HEK293 (cell line): ENCODE measurements around the gene KCNK7.

Source experiments
- CTCF ChIA-PET: fragments of 350-600 bp; formaldehyde crosslinking; extraction: SDS; loops from one replicate; lab custom pipeline; 2021; ENCODE audit warnings: antibody characterized with exemption; lab: Yijun Ruan, JAX
- POLR2A ChIA-PET: fragments of 300-600 bp; formaldehyde crosslinking; extraction: SDS; loops from one replicate; lab custom pipeline; 2020; ENCODE audit warnings: antibody characterized with exemption, inconsistent platforms; lab: Yijun Ruan, JAX
- H3K27ac ChIP-seq: fragments of 200-500 bp; sonication (Bioruptor generic); 2 replicates; pipeline ENCODE4 v1.5.1; 2014; ENCODE audit warnings: low read depth, low read length, control low read depth, inconsistent platforms; ENCODE audit errors: extremely low read depth
- H3K36me3 ChIP-seq, 2 experiments: fragments of 200-500 bp in 1 of 2; sonication (Bioruptor generic) in 1 of 2; 1 replicate in 1 of 2; 2 replicates in 1 of 2; pipeline ENCODE4 v1.5.1; 2014 to 2017; ENCODE audit warnings: inconsistent platforms in 2 of 2, low read length in 2 of 2; ENCODE audit not compliant: control insufficient read depth in 2 of 2, insufficient read depth in 1 of 2
- H3K4me1 ChIP-seq: fragments of 200-500 bp; sonication (Bioruptor generic); 2 replicates; pipeline ENCODE4 v1.5.1; 2014; ENCODE audit warnings: mild to moderate bottlenecking, low read length, inconsistent platforms; ENCODE audit not compliant: control insufficient read depth, insufficient read depth
- H3K4me3 ChIP-seq: 2 replicates; pipeline ENCODE4 v1.5.1; 2011; ENCODE audit warnings: low read depth, mild to moderate bottlenecking, control low read depth, low read length, moderate library complexity
- H3K9me3 ChIP-seq: fragments of 200-500 bp; sonication (Bioruptor generic); 2 replicates; pipeline ENCODE4 v1.5.1; 2014; ENCODE audit warnings: low read depth, low read length, inconsistent platforms; ENCODE audit not compliant: control insufficient read depth, insufficient read depth
- EGR2 ChIP-seq: fragments of 450-650 bp; formaldehyde crosslinking; IDR thresholded peaks from 2 replicates; pipeline ENCODE4 v1.5.1; 2016; ENCODE audit warnings: low read depth, missing biosample characterization, missing genetic modification characterization
- GLIS1 ChIP-seq: fragments of 450-650 bp; formaldehyde crosslinking; IDR thresholded peaks from 2 replicates; pipeline ENCODE4 v1.5.1; 2016; ENCODE audit warnings: missing biosample characterization, missing genetic modification characterization
- GLIS2 ChIP-seq: fragments of 450-650 bp; formaldehyde crosslinking; IDR thresholded peaks from 2 replicates; pipeline ENCODE4 v1.5.1; 2016; ENCODE audit warnings: missing biosample characterization, missing genetic modification characterization
- ZBTB11 ChIP-seq: fragments of 450-650 bp; formaldehyde crosslinking; conservative IDR thresholded peaks from 2 replicates; pipeline ENCODE4 v1.5.1; 2016; ENCODE audit warnings: low read depth, missing biosample characterization, missing genetic modification characterization
- ZNF140 ChIP-seq: fragments of 450-650 bp; formaldehyde crosslinking; IDR thresholded peaks from 2 replicates; pipeline ENCODE4 v1.5.1; 2016; ENCODE audit warnings: missing biosample characterization, missing genetic modification characterization
- ZNF148 ChIP-seq: fragments of 450-650 bp; formaldehyde crosslinking; IDR thresholded peaks from 2 replicates; pipeline ENCODE4 v1.5.0; 2017; ENCODE audit warnings: missing biosample characterization, missing genetic modification characterization, borderline replicate concordance
- ZNF184 ChIP-seq: fragments of 450-650 bp; IDR thresholded peaks from 2 replicates; pipeline ENCODE4 v1.5.1; 2018; ENCODE audit warnings: missing biosample characterization, mild to moderate bottlenecking, missing genetic modification characterization
- ZNF248 ChIP-seq: fragments of 450-650 bp; formaldehyde crosslinking; IDR thresholded peaks from 2 replicates; pipeline ENCODE4 v1.5.1; 2017; ENCODE audit warnings: missing biosample characterization, missing genetic modification characterization
- ZNF324 ChIP-seq: fragments of 450-650 bp; formaldehyde crosslinking; IDR thresholded peaks from 2 replicates; pipeline ENCODE4 v1.5.1; 2016; ENCODE audit warnings: missing biosample characterization, missing genetic modification characterization
- ZNF354C ChIP-seq: fragments of 450-650 bp; formaldehyde crosslinking; IDR thresholded peaks from 2 replicates; pipeline ENCODE4 v1.5.1; 2016; ENCODE audit warnings: missing biosample characterization, missing genetic modification characterization, low read depth, borderline replicate concordance
- ZNF391 ChIP-seq: fragments of 450-650 bp; formaldehyde crosslinking; IDR thresholded peaks from 2 replicates; pipeline ENCODE4 v1.5.1; 2016; ENCODE audit warnings: low read depth, missing biosample characterization, missing genetic modification characterization, borderline replicate concordance
- ZNF394 ChIP-seq: fragments of 450-650 bp; formaldehyde crosslinking; IDR thresholded peaks from 2 replicates; pipeline ENCODE4 v1.5.1; 2016; ENCODE audit warnings: missing biosample characterization, missing genetic modification characterization, mild to moderate bottlenecking, moderate library complexity, borderline replicate concordance
- ZNF48 ChIP-seq: fragments of 450-650 bp; formaldehyde crosslinking; IDR thresholded peaks from 2 replicates; pipeline ENCODE4 v1.5.1; 2016; ENCODE audit warnings: missing biosample characterization, missing genetic modification characterization
- ZNF558 ChIP-seq: fragments of 450-650 bp; formaldehyde crosslinking; IDR thresholded peaks from 2 replicates; pipeline ENCODE4 v1.5.1; 2016; ENCODE audit warnings: missing biosample characterization, missing genetic modification characterization
- ZNF692 ChIP-seq: fragments of 450-650 bp; formaldehyde crosslinking; IDR thresholded peaks from 2 replicates; pipeline ENCODE4 v1.5.1; 2016; ENCODE audit warnings: missing biosample characterization, missing genetic modification characterization
- ZNF777 ChIP-seq: fragments of 450-650 bp; formaldehyde crosslinking; IDR thresholded peaks from 2 replicates; pipeline ENCODE4 v1.5.1; 2017; ENCODE audit warnings: missing biosample characterization, missing genetic modification characterization, borderline replicate concordance
- ZSCAN4 ChIP-seq: fragments of 450-650 bp; formaldehyde crosslinking; IDR thresholded peaks from 2 replicates; pipeline ENCODE4 v1.5.1; 2017; ENCODE audit warnings: missing biosample characterization, missing genetic modification characterization
- TF ChIP-seq, protein P1 (sequence below): fragments of 450-650 bp; formaldehyde crosslinking; IDR thresholded peaks from 2 replicates; pipeline ENCODE4 v1.5.1; 2016; ENCODE audit warnings: missing biosample characterization, missing genetic modification characterization

Gene KCNK7

DNA sequence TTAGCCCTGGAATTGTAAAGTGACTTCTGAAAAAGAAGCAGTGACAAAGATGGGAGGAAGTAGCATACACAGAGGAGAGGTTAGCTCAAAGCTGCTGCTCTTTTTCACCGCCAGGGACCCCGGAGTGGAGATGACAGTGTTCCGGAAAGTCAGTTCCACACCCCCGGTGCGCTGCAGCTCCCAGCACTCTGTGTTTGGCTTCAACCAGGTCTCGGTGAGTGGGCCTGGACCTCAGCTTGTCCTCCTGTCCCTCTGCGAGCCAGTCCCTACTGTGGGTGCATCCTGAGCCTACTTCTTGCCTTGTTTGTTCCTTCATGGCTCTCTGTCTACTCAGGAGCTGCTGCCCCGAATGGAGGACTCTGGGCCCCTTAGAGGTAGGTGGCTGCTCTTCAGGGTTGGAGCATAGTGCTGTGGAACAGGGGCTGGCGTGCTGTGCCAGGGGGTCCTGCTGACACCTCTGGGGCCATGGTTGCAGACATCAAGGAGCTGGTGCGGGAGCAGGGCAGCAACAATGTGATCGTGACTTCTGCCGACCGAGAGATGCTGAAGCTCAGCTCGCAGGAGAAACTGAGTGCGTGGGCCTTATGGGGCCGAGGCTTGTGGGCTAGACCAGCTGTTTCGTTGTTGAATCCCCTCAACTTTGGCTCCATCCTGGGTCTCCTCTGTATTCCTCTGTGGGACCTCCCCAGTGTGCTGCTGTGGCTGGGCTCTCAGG lies 21.7 kb upstream of the KCNK7 start:
- CTCF ChIA-PET, result interaction anchor here (0.9 to 1.3 kb wide), 2 partner anchors 32 to 242 kb away, joined by 3 to 4 read pairs; partner anchors contain the start of gene MUS81
- POLR2A ChIA-PET, result interaction anchor here (0.6 to 1.4 kb wide), 2 partner anchors 16 to 21 kb away, joined by 3 to 6 read pairs; no protein-coding TSS in a partner anchor
- Histone ChIP-seq H3K4me1 (no peaks in the 10 kb centered on the region), H3K9me3 (no peaks in the 10 kb centered on the region), H3K27ac (no peak overlapping the region), H3K36me3 (peaks cover 0 to 66% of the 10 kb centered on the region in 2 experiments; a peak in 1 of 3 replicates), H3K4me3 (no peak overlapping the region)
- TF ChIP-seq ZNF558 (tag by site-specific recombination) (no peak), ZNF777 (tag by site-specific recombination) (no peak), ZNF391 (no peak), EGR2 (tag by site-specific recombination) (no peak), ZSCAN4 (tag by site-specific recombination) (no peak), ZNF48 (no peak), ZBTB11 (tag by site-specific recombination) (no peak), GLIS2 (tag by site-specific recombination) (no peak), ZNF140 (tag by site-specific recombination) (no peak), ZNF248 (tag by site-specific recombination) (no peak), ZNF394 (tag by site-specific recombination) (no peak), ZNF184 (no peak), ZNF354C (tag by site-specific recombination) (no peak), GLIS1 (tag by site-specific recombination) (no peak), ZNF148 (tag by site-specific recombination) (no peak), ZNF692 (tag by site-specific recombination) (no peak), ZNF324 (no peak)
- TF ChIP-seq, protein P1, sequence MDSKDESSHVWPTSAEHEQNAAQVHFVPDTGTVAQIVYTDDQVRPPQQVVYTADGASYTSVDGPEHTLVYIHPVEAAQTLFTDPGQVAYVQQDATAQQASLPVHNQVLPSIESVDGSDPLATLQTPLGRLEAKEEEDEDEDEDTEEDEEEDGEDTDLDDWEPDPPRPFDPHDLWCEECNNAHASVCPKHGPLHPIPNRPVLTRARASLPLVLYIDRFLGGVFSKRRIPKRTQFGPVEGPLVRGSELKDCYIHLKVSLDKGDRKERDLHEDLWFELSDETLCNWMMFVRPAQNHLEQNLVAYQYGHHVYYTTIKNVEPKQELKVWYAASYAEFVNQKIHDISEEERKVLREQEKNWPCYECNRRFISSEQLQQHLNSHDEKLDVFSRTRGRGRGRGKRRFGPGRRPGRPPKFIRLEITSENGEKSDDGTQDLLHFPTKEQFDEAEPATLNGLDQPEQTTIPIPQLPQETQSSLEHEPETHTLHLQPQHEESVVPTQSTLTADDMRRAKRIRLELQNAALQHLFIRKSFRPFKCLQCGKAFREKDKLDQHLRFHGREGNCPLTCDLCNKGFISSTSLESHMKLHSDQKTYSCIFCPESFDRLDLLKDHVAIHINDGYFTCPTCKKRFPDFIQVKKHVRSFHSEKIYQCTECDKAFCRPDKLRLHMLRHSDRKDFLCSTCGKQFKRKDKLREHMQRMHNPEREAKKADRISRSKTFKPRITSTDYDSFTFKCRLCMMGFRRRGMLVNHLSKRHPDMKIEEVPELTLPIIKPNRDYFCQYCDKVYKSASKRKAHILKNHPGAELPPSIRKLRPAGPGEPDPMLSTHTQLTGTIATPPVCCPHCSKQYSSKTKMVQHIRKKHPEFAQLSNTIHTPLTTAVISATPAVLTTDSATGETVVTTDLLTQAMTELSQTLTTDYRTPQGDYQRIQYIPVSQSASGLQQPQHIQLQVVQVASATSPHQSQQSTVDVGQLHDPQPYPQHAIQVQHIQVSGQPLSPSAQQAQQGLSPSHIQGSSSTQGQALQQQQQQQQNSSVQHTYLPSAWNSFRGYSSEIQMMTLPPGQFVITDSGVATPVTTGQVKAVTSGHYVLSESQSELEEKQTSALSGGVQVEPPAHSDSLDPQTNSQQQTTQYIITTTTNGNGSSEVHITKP (tag by site-specific recombination), result no peak
